Esophagus mucosa (tissue), 1 donor: Measurements from ENCODE around the gene LMO3. TPM values are rescaled to one million over a fixed set of nuclear protein-coding genes. Genes with fewer than 3 reads are reported as not detected.
"Not testable (repeated sequence)": the region's sequence is repeated elsewhere in the genome, so short reads cannot be mapped to it uniquely, and the experiment has no call there.

Experiments used
- ATAC-seq: fragments of 200-7000 bp; cut with Tn5 transposase; one replicate; pipeline ENCODE4 v1.9.1; 2020
- total RNA-seq: library from RNA; stranded (reverse); gene quantifications from one replicate; pipeline ENCODE4 v1.2.4, GENCODE V29; 2023
- donor health status: DM: yes; HTN: yes; CAD: no.

The LMO3 gene
- total RNA-seq, 1 donor from 2014 or later = 0.24 TPM

DNA sequence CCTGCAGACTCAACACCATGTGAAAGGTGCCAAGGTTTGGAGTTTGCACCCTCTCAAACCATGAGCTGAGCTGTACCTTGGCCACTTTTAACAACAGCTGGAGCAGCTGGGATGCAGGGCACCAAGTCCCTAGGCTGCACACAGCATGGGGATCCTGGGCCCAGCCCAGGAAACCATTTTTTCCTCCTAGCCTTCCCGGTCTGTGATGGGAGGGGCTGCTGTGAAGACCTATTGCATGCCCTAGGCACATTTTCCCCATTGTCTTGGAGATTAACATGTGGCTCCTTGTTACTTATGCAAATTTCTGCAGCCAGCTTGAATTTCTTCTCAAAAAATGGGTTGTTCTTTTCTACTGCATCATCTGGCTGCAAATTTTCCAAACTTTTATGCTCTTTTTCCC, 68.3 kb downstream of the LMO3 start:
- not testable (repeated sequence) for ATAC-seq

DNA sequence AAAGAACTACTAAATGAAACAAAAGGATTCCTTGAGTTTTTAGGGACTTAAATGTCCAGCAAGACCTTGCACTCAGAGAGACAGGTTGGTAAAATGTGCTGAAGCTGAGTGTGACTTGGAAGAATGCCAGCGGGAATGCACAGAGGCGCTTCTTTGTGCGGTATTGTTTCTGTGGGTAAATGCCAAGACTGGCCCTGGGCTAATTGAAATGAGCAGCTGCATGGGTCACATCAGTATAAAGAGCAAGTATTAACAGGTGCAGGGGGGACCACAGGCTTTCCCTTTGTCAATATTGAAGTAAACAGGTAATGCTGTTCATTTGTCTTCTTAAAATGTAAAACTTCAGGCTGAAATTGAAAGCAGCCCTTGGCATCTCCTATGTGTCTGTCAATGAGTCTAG, 74.3 kb downstream of the LMO3 start:
- no peak for ATAC-seq

DNA sequence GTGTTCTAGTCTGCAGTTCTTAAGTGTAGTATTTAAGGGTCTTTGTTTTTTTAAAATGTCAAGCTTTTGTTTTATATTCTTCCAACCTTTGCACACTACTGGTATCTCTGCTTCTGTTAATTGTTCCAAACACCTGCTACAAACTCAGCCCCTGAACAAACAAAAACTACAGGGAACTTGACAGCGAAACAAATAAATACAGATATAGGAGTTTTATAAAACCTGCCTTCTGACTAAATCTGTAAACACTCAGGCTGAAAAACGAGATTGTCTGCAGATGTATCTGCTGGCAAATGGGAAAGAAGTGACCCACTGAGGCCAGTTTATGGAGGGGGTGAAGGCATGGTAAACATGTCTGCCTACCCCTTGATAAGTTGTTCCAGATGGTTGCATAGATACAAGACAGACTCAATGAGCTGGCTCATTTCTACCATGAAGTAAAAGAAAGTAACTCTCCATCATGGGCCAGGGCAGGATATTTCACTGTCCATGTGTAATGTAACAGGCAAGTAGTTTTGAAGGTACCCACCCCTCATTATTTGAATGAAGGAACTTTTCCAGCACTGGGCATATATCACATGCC, 75.6 kb downstream of the LMO3 start:
- ATAC-seq = no peak

DNA sequence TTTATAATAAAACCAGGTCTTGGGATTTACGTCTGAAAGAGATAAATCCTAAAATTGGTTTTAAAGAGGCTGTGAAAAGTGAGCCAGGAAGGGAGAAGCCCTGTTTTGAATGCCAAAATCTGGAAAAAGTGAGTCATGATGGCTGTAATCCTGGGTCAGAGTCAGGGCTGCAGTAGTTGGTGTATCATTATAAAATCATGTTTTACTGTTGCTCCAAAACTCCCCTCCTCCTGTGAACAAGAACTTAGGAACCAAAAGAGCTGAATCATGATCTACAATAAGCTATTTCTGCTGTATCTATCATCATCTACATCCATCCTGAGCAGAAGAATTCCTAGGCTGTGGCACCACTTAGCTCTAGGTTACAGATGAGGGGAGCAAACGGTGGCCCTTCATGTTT, 79.3 kb downstream of the LMO3 start:
- peak; percentile 10 for ATAC-seq

DNA sequence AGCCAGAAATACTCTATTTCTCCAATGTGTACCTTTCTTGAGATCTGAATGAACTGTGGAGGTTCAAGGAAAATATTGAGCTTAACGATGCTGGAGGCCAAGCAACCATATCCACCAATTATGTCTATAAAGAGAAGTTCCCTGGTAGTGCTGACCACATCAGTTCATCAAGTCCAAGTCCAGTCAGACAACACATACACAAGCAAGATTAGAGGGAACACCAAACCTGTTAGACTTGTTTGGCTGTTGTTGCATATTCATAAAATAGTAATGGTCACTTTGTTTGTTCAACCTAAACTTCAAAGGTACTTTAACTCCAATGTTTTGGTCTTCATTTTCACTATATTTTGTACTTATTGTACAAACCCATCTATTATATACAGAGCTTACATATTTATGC, 81.6 kb downstream of the LMO3 start:
- ATAC-seq = no peak

DNA sequence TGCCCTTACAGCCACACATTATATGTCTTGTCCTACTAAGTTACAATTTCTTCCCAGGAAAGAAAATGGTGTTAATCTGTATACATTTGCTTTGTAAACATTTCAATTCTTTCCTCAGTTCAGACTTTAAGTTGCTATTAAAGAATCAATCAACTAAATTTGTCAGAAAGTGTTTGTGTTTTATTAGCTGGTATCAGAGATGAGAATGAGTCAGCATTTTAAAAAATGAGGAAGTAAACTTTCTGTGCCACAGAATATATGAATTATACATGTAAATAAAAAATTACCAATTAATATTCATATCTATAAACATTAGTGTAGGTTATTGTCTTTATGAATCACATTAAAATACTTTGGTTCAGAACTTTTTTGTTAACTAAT, 82.0 kb downstream of the LMO3 start:
- ATAC-seq = no peak

DNA sequence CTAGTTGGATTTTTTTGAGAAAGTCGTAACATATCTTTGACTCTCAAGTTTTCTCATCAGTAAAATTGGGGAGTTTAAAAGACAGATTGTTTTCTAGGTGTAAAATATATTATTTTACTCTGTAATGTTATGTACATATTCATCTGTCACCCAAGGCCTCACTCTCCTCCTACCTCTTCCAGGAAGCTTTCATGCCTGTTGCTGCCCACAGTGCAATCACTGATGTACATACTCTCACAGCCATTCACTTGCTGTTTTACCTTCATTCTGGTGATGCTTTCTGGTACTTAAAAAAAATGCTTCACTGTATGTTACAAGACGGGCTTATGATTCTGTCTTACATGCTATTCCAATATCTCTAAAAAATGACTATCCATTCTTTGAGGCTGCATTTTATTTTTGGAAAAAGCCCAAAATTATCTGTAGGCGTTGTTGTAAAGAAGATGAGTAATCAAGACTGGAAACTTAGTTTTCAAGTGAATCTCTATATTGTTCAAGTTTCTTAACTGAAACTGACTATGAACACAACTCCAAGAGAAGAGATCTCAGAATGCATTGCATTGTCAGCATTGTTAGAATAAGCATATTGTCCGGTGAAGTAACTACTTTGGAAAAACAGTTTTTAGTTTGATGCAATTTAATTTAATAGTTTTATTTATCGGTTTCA, 82.5 kb downstream of the LMO3 start:
- ATAC-seq = no peak

DNA sequence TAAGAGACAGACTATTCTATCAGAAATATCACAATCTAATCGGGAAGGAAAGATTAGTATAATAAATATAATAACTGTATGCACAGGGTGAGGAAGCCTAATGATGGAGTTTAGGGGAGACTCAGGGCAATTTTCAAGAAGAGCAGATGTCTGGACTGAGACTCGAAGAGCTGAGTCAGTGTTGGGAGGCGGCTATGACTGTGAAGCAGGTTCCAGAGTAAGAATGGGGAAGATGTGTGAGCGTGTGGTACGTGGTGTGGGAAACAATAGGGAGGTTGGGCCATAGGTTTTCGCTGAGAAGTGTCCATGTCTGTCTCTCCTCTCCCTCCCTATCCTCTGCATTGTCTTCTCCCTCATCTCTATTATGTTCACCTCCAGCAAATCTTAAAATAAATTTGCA, 85.6 kb downstream of the LMO3 start:
- ATAC-seq = peak; percentile 79

DNA sequence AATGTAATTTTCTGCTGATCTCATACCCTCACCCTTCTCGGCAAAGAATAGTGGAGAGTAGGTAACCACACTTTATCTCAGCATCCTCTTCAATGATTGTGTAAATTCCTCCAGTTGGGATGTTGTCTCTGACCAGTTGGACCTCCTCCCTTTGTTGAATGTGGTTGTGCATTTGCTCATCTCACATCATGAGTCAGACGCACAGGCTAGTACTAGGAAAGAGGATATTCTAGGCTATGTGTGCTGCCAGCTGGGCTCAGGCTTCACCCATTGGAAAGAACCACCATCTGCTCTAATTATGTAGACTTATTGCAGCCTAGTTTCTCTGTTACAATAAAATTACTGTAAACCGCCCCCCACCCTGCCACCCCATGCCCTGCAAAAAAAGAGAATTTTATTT, 90.3 kb downstream of the LMO3 start:
- ATAC-seq = no peak

DNA sequence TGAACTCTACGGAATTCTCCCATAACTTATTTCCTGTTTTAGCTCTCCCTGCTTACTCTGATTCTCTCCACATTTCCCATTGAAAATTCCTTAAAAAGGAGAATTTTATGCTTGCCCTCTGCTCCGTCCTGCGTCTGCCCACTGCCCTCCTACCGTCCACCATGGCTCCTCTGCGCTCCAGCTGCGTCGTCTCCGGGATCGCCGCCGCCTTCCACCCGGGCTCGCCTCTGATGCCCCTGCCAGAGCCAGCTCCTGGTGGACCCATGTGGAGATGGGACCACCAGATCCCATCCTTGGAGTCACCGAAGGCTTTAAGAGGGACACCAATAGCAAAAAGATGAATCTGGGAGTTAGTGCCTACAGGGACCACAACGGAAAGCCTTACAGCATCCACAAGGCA, 92.7 kb downstream of the LMO3 start:
- no peak for ATAC-seq

DNA sequence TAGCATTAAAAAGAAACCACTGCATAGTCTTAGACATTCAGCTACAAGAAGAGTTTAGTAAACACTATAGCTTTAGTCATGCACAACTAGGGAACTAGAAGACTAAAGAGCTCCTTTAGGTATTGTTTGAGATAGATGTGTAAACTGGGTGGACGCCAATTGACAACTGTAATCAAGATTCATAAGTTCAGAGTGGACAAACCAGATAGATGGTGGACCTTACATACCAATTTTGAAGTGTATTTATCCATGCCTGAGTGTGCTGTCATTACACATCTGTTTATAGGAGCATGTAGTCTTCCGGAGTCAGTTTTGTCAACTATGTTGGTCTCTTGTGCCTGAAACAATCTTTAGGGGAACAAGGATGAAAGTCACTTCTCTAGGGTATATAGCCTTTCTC, 96.6 kb downstream of the LMO3 start:
- ATAC-seq = no peak

DNA sequence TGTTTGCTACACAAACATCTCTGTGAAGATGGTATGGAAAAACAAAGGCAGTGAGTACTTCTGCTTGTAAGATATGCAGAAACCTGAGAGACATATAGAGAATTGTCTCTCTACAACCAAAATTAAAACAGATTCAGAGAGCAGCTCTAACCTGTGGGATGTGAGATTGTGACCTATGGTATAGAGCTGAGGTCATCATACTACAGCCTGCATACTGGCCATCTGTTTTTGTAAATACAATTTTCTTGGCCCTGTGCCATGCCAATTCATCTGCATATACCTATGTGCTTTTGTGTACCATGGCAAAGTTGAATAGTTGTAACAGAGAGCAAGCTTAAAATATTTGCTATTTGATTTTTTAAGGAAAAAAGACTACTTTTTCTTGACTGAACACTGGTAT, 99.6 kb downstream of the LMO3 start:
- ATAC-seq = no peak

DNA sequence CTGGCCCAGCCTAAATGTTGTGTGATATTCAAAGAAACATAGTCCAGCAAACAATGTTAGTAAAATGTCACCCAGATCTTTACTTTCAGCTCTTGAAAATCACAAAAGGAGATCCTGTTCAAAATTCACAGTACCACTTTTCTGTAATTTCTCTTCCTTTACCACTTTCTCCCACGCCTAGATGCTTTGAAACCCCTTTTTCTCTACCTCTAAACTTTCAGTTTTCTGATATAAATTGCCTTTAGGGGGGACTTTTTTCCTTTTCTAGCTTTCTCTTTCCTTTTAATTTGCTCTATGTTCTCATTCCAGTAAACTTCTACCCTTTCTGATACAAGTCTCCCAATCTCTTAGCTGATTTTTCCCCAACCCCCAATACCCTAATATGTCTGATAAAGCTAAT, 101.8 kb downstream of the LMO3 start:
- no peak for ATAC-seq

DNA sequence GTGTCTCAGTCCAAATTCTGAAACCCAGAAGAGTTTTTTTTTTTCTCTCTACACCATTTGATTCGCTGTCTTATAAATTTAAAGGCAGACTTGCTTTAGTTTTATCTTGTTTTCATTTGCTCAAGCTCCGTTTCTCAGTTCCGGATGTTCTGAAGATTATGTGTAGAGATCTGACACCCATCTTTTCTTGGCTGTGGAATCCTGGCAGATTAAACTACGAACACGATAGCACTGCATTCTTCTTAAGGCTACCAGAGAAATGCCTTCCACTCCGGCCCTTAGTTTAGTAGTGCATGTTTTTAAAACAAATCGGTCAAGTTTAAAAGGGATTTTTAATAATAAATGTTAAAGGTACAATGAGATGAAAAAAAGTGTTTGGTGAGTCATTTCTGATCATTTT, 106.4 kb downstream of the LMO3 start:
- no peak for ATAC-seq
